HG03521 (cell line): Measurements from ENCODE around the gene ZNF484.

Source experiments
- ATAC-seq: cut with Tn5 transposase; IDR thresholded peaks from one replicate; pipeline ENCODE4 v1.9.1; 2021; ENCODE audit warnings: mild to moderate bottlenecking, moderate library complexity; ENCODE audit not compliant: unreplicated experiment

Gene ZNF484

GRCh38 chr9:92795598-92796336, 82.1 kb downstream of the ZNF484 start:
- no peak for ATAC-seq
